SK-N-DZ (cell line): ENCODE data around the gene NOS3.
A peak's percentile ranks its signal among the peaks of the same experiment; 100 is the strongest.
"Not testable (repeated sequence)": the region's sequence is repeated elsewhere in the genome, so short reads cannot be mapped to it uniquely, and the experiment has no call there.

ENCODE experiments used
- DNase-seq: peaks from one replicate; pipeline ENCODE4 v3.0.0-alpha.2; 2015; ENCODE audit warnings: low spot score

The NOS3 gene

GRCh38 chr7:151035026-151035717 is 44.4 kb downstream of the NOS3 start:
- no peak for DNase-seq

GRCh38 chr7:151035902-151036301 is 45.1 kb downstream of the NOS3 start:
- no peak for DNase-seq

- peak; percentile 45 for DNase-seq
Observed at GRCh38 chr7:151038951-151039849, 48.4 kb downstream of the NOS3 start.

GRCh38 chr7:151039850-151040548 is 49.2 kb downstream of the NOS3 start:
- peak; percentile 47 for DNase-seq

GRCh38 chr7:151040616-151041375 is 50.0 kb downstream of the NOS3 start:
- no peak for DNase-seq

GRCh38 chr7:151043449-151043848 is 52.6 kb downstream of the NOS3 start:
- not testable (repeated sequence) for DNase-seq

GRCh38 chr7:151043959-151044358 is 53.1 kb downstream of the NOS3 start:
- no peak for DNase-seq

GRCh38 chr7:151045262-151045661 is 54.4 kb downstream of the NOS3 start:
- DNase-seq = no peak

- DNase-seq = no peak
Observed at GRCh38 chr7:151045967-151046366, 55.1 kb downstream of the NOS3 start.

- no peak for DNase-seq
Observed at GRCh38 chr7:151046603-151047573, 56.1 kb downstream of the NOS3 start.

- no peak for DNase-seq
Observed at GRCh38 chr7:151047976-151048815, 57.4 kb downstream of the NOS3 start, which contains the start of gene ASIC3. TSS of gene ASIC3 (plus strand) at chr7:151048531. CDS start at chr7:151048886, 355 bp downstream.

- peak; percentile 54 for DNase-seq
Observed at GRCh38 chr7:151048911-151049463, 58.2 kb downstream of the NOS3 start.

GRCh38 chr7:151051108-151051507 is 60.3 kb downstream of the NOS3 start:
- DNase-seq = no peak

- no peak for DNase-seq
Observed at GRCh38 chr7:151053096-151053495, 62.3 kb downstream of the NOS3 start.

GRCh38 chr7:151053751-151054150 is 62.9 kb downstream of the NOS3 start:
- no peak for DNase-seq

- DNase-seq = no peak
Observed at GRCh38 chr7:151056283-151056665, 65.5 kb downstream of the NOS3 start.

GRCh38 chr7:151056666-151057505 is 66.1 kb downstream of the NOS3 start:
- DNase-seq = no peak

GRCh38 chr7:151057506-151057988 is 66.7 kb downstream of the NOS3 start, which contains the start of gene CDK5:
TSS of gene CDK5 (minus strand) at chr7:151057897. CDS start at chr7:151057848, 49 bp downstream.
- DNase-seq = no peak
